ENCODE data around the gene SESTD1.
"Not testable (repeated sequence)": the region's sequence is repeated elsewhere in the genome, so short reads cannot be mapped to it uniquely, and the experiment has no call there.

SESTD1 gene

DNA sequence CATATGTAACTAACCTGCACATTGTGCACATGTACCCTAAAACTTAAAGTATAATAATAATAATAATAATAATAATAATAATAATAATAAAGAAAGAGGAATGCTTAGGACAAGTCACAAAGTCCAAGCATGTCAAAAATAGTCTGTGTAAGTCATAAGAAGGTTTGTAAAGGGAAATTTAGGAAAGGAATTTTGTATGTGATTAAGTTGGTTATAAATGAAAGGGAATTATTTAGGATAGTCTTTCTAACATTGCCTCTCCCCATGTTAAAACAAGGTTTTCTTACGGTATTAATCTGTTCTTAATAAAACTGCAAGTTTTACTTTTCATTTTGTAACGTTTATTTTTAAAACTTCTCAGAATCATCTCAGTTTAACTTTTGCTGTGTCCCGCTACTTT is 62.8 kb downstream of the SESTD1 start:
- H3K27ac ChIP-seq: no peak overlapping the region
- no peak overlapping the region for H3K4me3 ChIP-seq

DNA sequence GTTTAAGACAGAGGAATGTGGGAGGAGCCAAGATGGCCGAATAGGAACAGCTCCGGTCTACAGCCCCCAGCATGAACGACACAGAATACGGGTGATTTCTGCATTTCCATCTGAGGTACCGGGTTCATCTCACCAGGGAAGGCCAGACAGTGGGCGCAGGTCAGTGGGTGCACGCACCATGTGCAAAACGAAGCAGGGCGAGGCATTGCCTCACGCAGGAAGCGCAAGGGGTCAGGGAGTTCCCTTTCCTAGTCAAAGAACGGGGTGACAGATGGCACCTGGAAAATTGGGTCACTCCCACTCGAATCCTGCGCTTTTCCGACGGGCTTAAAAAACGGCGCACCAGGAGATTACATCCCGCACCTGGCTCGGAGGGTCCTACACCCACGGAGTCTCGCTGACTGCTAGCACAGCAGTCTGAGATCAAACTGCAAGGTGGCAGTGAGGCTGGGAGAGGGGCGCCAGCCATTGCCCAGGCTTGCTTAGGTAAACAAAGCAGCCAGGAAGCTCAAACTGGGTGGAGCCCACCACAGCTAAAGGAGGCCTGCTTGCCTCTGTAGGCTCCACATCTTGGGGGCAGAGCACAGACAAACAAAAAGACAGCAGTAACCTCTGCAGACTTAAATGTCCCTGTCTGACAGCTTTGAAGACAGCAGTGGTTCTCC is 68.6 kb downstream of the SESTD1 start:
- not testable (repeated sequence) for H3K27ac ChIP-seq, H3K4me3 ChIP-seq

DNA sequence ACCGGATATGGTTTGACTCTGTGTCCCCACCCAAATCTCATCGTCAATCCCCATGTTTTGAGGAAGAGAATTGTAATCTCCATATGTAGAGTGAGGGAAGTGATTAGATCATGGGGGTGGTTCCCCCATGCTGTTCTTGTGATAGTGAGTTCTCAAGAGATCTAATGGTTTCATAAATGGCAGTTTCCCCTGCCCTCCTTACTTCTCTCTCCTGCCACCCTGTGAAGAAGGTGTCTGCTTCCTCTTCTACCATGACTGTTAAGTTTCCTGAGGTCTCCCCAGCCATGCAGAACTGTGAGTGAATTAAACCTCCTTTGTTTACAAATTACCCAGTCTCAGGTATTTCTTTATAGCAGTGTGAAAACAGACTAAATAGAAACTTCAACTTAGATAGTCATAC is 69.5 kb downstream of the SESTD1 start:
- H3K4me3 ChIP-seq: no peak overlapping the region
- H3K27ac ChIP-seq: no peak overlapping the region

GRCh38 chr2:179193759-179194394 is 70.8 kb downstream of the SESTD1 start:
- Histone ChIP-seq H3K27ac (no peak overlapping the region), H3K4me3 (no peak overlapping the region)

DNA sequence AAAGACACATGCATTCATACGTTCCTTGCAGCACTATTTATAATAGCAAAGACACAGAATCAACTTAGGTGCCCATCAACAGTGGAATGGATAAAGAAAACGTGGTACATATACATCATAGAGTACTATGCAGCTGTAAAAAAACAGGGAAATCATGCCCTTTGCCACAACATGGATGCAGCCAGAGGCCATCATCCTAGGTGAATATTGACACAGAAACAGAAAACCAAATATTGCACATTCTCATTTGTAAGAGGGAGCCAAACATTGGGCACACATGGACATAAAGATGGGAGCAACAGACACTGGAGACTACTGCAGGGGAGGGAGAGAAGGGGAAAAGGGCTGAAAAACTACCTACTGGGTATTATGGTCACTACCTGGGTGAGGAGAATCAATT is 73.5 kb downstream of the SESTD1 start:
- H3K27ac ChIP-seq: no peak overlapping the region

DNA sequence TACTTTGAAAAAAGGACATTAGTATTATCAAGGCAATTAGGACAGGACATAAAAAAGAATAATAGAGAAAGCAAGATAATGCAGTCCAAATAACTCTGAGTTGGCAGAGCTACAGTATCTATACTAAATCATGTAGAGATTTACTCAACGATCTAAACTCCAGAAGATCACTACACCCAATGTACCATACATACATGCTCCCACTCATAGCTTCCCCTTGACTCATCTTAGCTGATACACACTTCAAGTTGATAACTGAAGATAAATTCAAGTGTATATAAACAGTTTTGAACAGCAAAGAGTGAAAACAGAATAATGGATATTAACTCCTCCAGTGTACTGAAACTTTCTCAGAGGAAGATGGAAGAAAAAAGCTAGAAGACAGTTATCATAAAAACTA is 78.5 kb downstream of the SESTD1 start:
- Histone ChIP-seq H3K27ac (no peak overlapping the region), H3K4me3 (no peak overlapping the region)

More for the DNA sequence above, 73.5 kb downstream of the SESTD1 start:
- no peak overlapping the region for H3K4me3 ChIP-seq

- no peak overlapping the region for H3K27ac ChIP-seq
- H3K4me3 ChIP-seq: no peak overlapping the region
Observed at GRCh38 chr2:179184610-179185009, 80.0 kb downstream of the SESTD1 start.

DNA sequence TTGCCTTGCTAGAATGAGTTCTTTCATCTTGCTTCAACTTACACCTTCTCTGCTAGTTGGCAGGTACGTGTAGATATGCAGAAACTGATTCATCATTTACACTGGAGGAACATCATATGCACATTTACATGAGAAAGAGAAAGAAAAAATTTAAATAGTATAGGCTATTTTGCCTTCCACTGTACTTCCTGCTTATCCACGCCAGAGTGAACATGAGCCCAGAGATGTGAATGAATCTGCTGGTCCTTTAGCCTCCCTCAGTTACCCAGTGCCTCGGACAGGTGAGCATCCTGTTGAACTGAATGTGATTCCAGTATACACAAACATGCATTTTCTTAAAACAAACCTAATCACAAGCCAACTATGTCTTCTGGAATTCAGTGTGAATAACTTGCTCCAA is 83.6 kb downstream of the SESTD1 start:
- Histone ChIP-seq H3K27ac (no peak overlapping the region), H3K4me3 (no peak overlapping the region)

GRCh38 chr2:179180242-179180641 is 84.4 kb downstream of the SESTD1 start:
- no peak overlapping the region for H3K27ac ChIP-seq
- H3K4me3 ChIP-seq: no peak overlapping the region

- Histone ChIP-seq H3K4me3 (no peak overlapping the region), H3K27ac (no peak overlapping the region)
Observed at GRCh38 chr2:179179719-179180118, 84.9 kb downstream of the SESTD1 start.

DNA sequence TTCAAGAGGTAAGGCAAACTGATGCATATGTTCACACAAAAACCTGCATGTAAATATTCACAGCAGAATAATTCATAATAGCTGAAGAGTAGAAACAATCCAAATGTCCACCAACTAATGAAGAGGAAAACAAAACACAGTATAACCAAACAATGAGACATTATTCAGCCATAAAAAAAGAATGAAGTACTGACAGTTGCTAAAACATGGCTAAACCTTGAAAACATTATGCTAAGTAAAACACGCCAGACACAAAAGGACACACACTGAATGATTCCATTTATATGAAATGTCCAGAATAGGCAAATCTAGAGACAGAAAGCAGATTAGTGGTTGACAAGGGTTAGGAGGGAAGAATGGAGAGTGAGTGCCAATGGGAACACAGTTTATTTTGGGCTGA is 86.9 kb downstream of the SESTD1 start:
- Histone ChIP-seq H3K4me3 (no peak overlapping the region), H3K27ac (no peak overlapping the region)

GRCh38 chr2:179174240-179174639 is 90.4 kb downstream of the SESTD1 start:
- no peak overlapping the region for H3K4me3 ChIP-seq
- H3K27ac ChIP-seq: no peak overlapping the region

DNA sequence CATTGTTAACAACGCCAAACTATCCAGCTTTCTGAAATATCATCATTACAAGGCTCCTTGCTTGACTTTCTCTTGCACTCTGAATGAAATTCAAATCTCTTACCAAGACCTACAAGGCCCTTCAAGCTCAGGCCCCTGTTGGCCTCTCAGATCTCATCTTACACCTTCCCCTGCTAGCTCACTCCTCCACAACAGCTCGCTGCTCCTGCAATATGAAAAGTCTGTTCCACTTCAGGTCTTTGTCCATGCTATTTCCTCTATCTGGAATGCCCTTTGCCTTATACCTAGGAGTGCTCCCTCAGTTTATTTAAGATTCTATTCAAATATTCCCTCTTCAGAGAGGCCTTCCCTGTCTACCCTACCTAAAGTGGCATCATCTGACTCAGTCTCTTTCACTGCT is 91.7 kb downstream of the SESTD1 start:
- Histone ChIP-seq H3K27ac (no peak overlapping the region), H3K4me3 (no peak overlapping the region)

GRCh38 chr2:179171371-179171770 is 93.3 kb downstream of the SESTD1 start:
- Histone ChIP-seq H3K27ac (no peak overlapping the region), H3K4me3 (no peak overlapping the region)

DNA sequence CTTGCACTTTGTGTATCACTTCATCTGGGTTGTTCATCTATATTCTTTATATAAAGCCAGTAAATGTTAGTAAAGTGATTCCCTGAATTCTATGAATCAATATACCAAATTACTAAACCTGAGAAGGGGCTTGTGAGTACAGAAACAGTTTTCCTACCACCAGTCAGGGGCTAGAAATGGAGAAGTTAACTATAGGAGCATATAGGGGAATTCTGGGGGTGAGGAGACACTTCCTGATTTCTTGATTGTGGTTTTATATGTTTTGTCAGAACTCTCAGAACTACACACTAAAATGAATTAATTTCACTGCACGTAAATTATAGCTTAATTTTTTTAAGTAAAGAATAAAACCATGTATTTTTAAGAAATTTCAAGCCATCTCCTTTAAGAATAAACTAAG is 93.7 kb downstream of the SESTD1 start:
- Histone ChIP-seq H3K4me3 (no peak overlapping the region), H3K27ac (no peak overlapping the region)

GRCh38 chr2:179165356-179166000 is 99.2 kb downstream of the SESTD1 start:
- Histone ChIP-seq H3K4me3 (no peak overlapping the region), H3K27ac (no peak overlapping the region)

DNA sequence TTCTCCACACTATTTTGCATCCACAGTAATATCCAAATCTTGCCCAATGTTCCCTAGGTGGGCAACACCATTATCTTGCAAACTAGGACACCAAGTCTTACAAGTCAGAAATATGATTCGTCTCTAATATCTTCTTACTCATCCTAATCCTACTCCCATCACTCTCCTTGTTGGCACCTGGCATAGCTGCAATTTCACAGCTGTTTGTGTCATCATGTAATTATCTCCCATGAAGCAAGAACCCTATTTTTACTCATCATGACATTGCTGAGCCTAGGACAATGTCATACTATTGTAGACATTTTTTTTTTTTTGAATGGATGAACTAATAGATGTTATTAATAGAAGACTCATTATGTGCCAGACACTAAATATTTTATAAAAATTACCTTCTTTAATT is 123.4 kb downstream of the SESTD1 start:
- Histone ChIP-seq H3K4me3 (no peak overlapping the region), H3K27ac (no peak overlapping the region)

- H3K27ac ChIP-seq: no peak overlapping the region
Observed at GRCh38 chr2:179140571-179140970, 124.1 kb downstream of the SESTD1 start.

DNA sequence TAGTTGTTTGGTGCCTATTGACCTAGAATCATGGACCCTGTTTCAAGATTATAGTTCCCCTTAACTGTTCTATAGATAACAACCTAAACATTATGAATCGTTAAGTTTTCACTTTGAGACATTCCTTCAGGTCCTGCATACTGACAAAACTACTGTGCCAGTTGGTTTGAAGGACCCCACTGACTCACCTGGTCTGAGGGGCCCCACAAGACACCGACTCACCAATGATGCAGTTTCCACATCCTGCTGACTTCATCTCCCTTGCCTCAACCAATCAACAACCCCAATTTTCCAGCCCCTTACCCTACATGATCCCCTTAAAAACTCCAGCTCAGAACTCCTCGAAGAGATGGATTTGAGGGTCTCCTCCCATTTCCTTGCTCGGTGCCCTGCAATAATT is 125.1 kb downstream of the SESTD1 start:
- H3K27ac ChIP-seq: no peak overlapping the region
- no peak overlapping the region for H3K4me3 ChIP-seq

More at GRCh38 chr2:179140571-179140970, 124.1 kb downstream of the SESTD1 start:
- H3K4me3 ChIP-seq: no peak overlapping the region

DNA sequence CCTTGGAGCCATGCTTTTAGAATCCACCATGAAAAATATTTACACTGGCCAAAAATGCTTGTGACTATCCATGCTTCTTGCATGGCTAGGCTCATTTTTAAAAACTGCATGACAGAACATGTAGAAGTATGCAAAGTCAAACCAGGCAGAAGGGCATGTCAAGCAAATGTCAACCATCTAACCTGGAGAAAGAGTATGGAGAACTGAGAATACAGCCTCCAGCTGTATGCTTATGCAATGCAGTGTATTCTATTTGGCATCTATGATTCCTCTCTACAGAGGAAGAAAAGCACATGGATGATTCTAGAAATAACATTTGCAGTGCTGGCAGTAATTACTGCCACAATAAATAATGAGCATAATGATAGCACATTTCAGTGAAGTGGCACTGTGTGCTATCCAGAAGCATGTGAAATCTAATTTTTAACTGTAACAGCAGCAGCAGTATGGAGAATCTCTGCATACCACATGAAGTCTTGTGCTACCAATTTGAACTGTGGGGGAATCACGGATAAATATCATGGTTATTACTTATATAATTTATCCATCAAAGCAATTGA is 127.4 kb downstream of the SESTD1 start:
- Histone ChIP-seq H3K27ac (no peak overlapping the region), H3K4me3 (no peak overlapping the region)

- Histone ChIP-seq H3K27ac (no peak overlapping the region), H3K4me3 (no peak overlapping the region)
Observed at GRCh38 chr2:179133016-179133415, 131.6 kb downstream of the SESTD1 start.

Data from skin epidermis (tissue), 12 donors.